Keratinocyte (primary cell): ENCODE data around the gene RPS3A. TPM values are rescaled to one million over a fixed set of nuclear protein-coding genes. Genes with fewer than 3 reads are reported as not detected.

ENCODE experiments used
- DNase-seq: peaks from one replicate; pipeline ENCODE4 v3.0.0-alpha.2; 2011; ENCODE audit warnings: low read depth, missing footprints, low spot score
- FAIRE-seq: peaks from 2 replicates; lab custom pipeline; 2011; peaks lifted over from hg19 to GRCh38; lab: Jason Lieb, UNC
- H2AFZ ChIP-seq: 2 replicates; pipeline ENCODE4 v1.6.0; 2012; ENCODE audit warnings: low read length, control low read depth, inconsistent platforms; ENCODE audit not compliant: control insufficient read depth
- H3K27ac ChIP-seq: 2 replicates; pipeline ENCODE4 v1.5.1; 2011; ENCODE audit warnings: low read length; ENCODE audit not compliant: control insufficient read depth, insufficient read depth
- H3K27me3 ChIP-seq: 3 replicates; pipeline ENCODE4 v1.6.0; 2011; ENCODE audit warnings: low read length; ENCODE audit not compliant: control insufficient read depth, insufficient read depth; ENCODE audit errors: extremely low read depth
- H3K36me3 ChIP-seq, 2 experiments: 2 replicates in 1 of 2; 3 replicates in 1 of 2; pipeline ENCODE4 v1.5.1; 2011; ENCODE audit warnings: low read length in 2 of 2, mild to moderate bottlenecking in 1 of 2; ENCODE audit not compliant: control insufficient read depth in 2 of 2, insufficient read depth in 2 of 2; ENCODE audit errors: extremely low read depth in 1 of 2
- H3K4me1 ChIP-seq: 3 replicates; pipeline ENCODE4 v1.5.1; 2011; ENCODE audit warnings: low read length; ENCODE audit not compliant: control insufficient read depth, insufficient read depth; ENCODE audit errors: extremely low read depth
- H3K4me2 ChIP-seq: 3 replicates; pipeline ENCODE4 v1.6.0; 2011; ENCODE audit warnings: low read depth, low read length; ENCODE audit not compliant: control insufficient read depth, insufficient read depth; ENCODE audit errors: extremely low read depth
- H3K4me3 ChIP-seq, 3 experiments: fragments of 200-600 bp in 1 of 3; sonication (generic) in 1 of 3; 2 replicates in 2 of 3; 3 replicates in 1 of 3; pipeline ENCODE4 v1.5.1; 2011 to 2016; ENCODE audit warnings: low read length in 3 of 3, mild to moderate bottlenecking in 3 of 3, control low read depth in 2 of 3, inconsistent platforms in 1 of 3, low read depth in 1 of 3, mixed read lengths in 1 of 3, mixed run types in 1 of 3, moderate library complexity in 1 of 3; ENCODE audit not compliant: control insufficient read depth in 2 of 3, insufficient read depth in 2 of 3; ENCODE audit errors: extremely low read depth in 1 of 3
- H3K79me2 ChIP-seq: 2 replicates; pipeline ENCODE4 v1.6.0; 2012; ENCODE audit warnings: low read length; ENCODE audit not compliant: control insufficient read depth, insufficient read depth
- H3K9ac ChIP-seq: 3 replicates; pipeline ENCODE4 v1.6.0; 2011; ENCODE audit warnings: low read length; ENCODE audit not compliant: control insufficient read depth, insufficient read depth; ENCODE audit errors: extremely low read depth
- H3K9me1 ChIP-seq: 3 replicates; pipeline ENCODE4 v1.6.0; 2011; ENCODE audit warnings: low read length; ENCODE audit not compliant: control insufficient read depth, insufficient read depth; ENCODE audit errors: extremely low read depth
- H3K9me3 ChIP-seq: 2 replicates; pipeline ENCODE4 v1.5.1; 2012; ENCODE audit warnings: low read depth, low read length; ENCODE audit not compliant: control insufficient read depth
- H4K20me1 ChIP-seq: 3 replicates; pipeline ENCODE4 v1.6.0; 2011; ENCODE audit warnings: low read length; ENCODE audit not compliant: control insufficient read depth, insufficient read depth; ENCODE audit errors: extremely low read depth
- EZH2 ChIP-seq: IDR thresholded peaks from one replicate; pipeline ENCODE4 v1.6.1; 2012; ENCODE audit warnings: inconsistent platforms, mild to moderate bottlenecking, low read length, moderate library complexity
- dilution Hi-C: fragments of 300-500 bp; cut with MboI; formaldehyde crosslinking; loops from one replicate; pipeline ENCODE4 v1.7.0; 2020; ENCODE audit warnings: low sequenced_read_pairs; ENCODE audit not compliant: extremely low pct_ligation_motif_present
- polyA plus RNA-seq, 5 experiments: library from polyadenylated mRNA; depleted of rRNA in 3 of 5; stranded (reverse) in 3 of 5; stranded (forward) in 1 of 5; unstranded in 1 of 5; fragments of >200 nt; gene quantifications; 1 replicate in 1 of 5; 2 replicates in 3 of 5; 3 replicates in 1 of 5; pipeline versions ENCODE4 v1.2.1 to v1.2.3, GENCODE V29; 2011 to 2012; ENCODE audit warnings: missing spikeins in 2 of 5, low read depth in 1 of 5, low replicate concordance in 1 of 5
- TF ChIP-seq, protein P1 (sequence below), 3 experiments: IDR thresholded peaks in 1 of 3; conservative IDR thresholded peaks in 1 of 3; optimal IDR thresholded peaks in 1 of 3; 2 replicates in 2 of 3; 3 replicates in 1 of 3; pipeline versions ENCODE3 to v1.5.1; 2011; ENCODE audit warnings: low read length in 3 of 3, mild to moderate bottlenecking in 3 of 3, moderate library complexity in 2 of 3, control low read depth in 1 of 3, inconsistent platforms in 1 of 3; ENCODE audit not compliant: insufficient read depth in 2 of 3; ENCODE audit errors: extremely low read depth in 1 of 3

The RPS3A gene
- polyA plus RNA-seq, 1 donor (not counting 4 experiments of a cell fraction or from before 2014, with no cell fraction given): 3,377 TPM

- peaks cover 15% of the 10 kb centered on the region for H3K4me1 ChIP-seq
- DNase-seq (no peak), FAIRE-seq (no peak)
- peaks cover 39% of the 10 kb centered on the region for H3K79me2 ChIP-seq
- H2AFZ ChIP-seq: peak overlapping the region; percentile 94
- peaks cover 16 to 28% of the 10 kb centered on the region in 2 experiments for H3K36me3 ChIP-seq
- TF ChIP-seq EZH2: no peak
- TF ChIP-seq, protein P1, sequence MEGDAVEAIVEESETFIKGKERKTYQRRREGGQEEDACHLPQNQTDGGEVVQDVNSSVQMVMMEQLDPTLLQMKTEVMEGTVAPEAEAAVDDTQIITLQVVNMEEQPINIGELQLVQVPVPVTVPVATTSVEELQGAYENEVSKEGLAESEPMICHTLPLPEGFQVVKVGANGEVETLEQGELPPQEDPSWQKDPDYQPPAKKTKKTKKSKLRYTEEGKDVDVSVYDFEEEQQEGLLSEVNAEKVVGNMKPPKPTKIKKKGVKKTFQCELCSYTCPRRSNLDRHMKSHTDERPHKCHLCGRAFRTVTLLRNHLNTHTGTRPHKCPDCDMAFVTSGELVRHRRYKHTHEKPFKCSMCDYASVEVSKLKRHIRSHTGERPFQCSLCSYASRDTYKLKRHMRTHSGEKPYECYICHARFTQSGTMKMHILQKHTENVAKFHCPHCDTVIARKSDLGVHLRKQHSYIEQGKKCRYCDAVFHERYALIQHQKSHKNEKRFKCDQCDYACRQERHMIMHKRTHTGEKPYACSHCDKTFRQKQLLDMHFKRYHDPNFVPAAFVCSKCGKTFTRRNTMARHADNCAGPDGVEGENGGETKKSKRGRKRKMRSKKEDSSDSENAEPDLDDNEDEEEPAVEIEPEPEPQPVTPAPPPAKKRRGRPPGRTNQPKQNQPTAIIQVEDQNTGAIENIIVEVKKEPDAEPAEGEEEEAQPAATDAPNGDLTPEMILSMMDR (optimal IDR thresholded peaks at IDR 0.05 in 1 of 3, IDR thresholded peaks at IDR 0.05 in 1 of 3, conservative IDR thresholded peaks at IDR 0.05 in 1 of 3; ENCODE audit: extremely low read depth in 1 of 3, insufficient read depth in 2 of 3, low read length in 3 of 3): no peak
- peak overlapping the region; percentile 97 for H3K27ac ChIP-seq
- H3K9ac ChIP-seq: peak overlapping the region; percentile 69
- peaks cover 17% of the 10 kb centered on the region for H4K20me1 ChIP-seq
- peak overlapping the region; percentile 84 for H3K4me2 ChIP-seq
- no peaks in the 10 kb centered on the region for H3K9me1 ChIP-seq
- no peaks in the 10 kb centered on the region for H3K27me3 ChIP-seq
- no peaks in the 10 kb centered on the region for H3K9me3 ChIP-seq
- dilution Hi-C loops: no loop called here
- H3K4me3 ChIP-seq: peak overlapping the region; percentile 8 to 58 (median 54)
Measured at GRCh38 chr4:151098979-151099228, 524 bp upstream of the RPS3A start.

- Histone ChIP-seq H4K20me1 (peaks cover 17% of the 10 kb centered on the region), H3K79me2 (peaks cover 39% of the 10 kb centered on the region)
Measured at GRCh38 chr4:151099976-151100417, 569 bp downstream of the RPS3A start.

More at GRCh38 chr4:151099976-151100417, 569 bp downstream of the RPS3A start:
- TF ChIP-seq EZH2: no peak
- TF ChIP-seq, protein P1 (optimal IDR thresholded peaks at IDR 0.05 in 1 of 3, IDR thresholded peaks at IDR 0.05 in 1 of 3, conservative IDR thresholded peaks at IDR 0.05 in 1 of 3; ENCODE audit: extremely low read depth in 1 of 3, insufficient read depth in 2 of 3, low read length in 3 of 3): no peak
- Histone ChIP-seq H3K4me2 (peak overlapping the region; percentile 84), H3K27me3 (no peaks in the 10 kb centered on the region), H3K4me3 (peak overlapping the region; percentile 64 to 100 (median 99)), H3K9ac (peak overlapping the region; percentile 100), H3K4me1 (peaks cover 15% of the 10 kb centered on the region), H3K9me3 (no peaks in the 10 kb centered on the region), H3K27ac (peak overlapping the region; percentile 97), H3K9me1 (no peaks in the 10 kb centered on the region), H3K36me3 (peaks cover 20 to 33% of the 10 kb centered on the region in 2 experiments), H2AFZ (peak overlapping the region; percentile 79)
- FAIRE-seq: no peak
- no peak for DNase-seq
- dilution Hi-C loops: no loop called here
